MM.1S (cell line): ENCODE measurements around the gene FRMPD2.

Source experiments
- DNase-seq: peaks from one replicate; pipeline ENCODE4 v3.0.0-alpha.2; 2015
- H2AFZ ChIP-seq: fragments of 300-600 bp; sonication (generic); 2 replicates; pipeline ENCODE4 v1.6.0; 2016; ENCODE audit warnings: antibody characterized with exemption, low read length
- H3F3A ChIP-seq: fragments of 300-600 bp; sonication (generic); 2 replicates; pipeline ENCODE4 v1.6.1; 2016; ENCODE audit warnings: mild to moderate bottlenecking, antibody characterized with exemption, low read length, moderate library complexity, mixed read lengths; ENCODE audit not compliant: insufficient read depth
- H3K27ac ChIP-seq: fragments of 300-600 bp; sonication (generic); 2 replicates; pipeline ENCODE4 v1.5.1; 2016; ENCODE audit warnings: mild to moderate bottlenecking, low read length
- H3K27me3 ChIP-seq: fragments of 300-600 bp; sonication (generic); replicated peaks from 2 replicates; pipeline ENCODE4 v1.6.0; 2016; ENCODE audit warnings: low read length; ENCODE audit not compliant: insufficient read depth
- H3K36me3 ChIP-seq: fragments of 300-600 bp; sonication (generic); replicated peaks from 2 replicates; pipeline ENCODE4 v1.6.1; 2016; ENCODE audit warnings: mild to moderate bottlenecking, low read length, mixed read lengths; ENCODE audit not compliant: insufficient read depth
- H3K4me1 ChIP-seq: fragments of 300-600 bp; sonication (generic); 2 replicates; pipeline ENCODE4 v1.6.1; 2016; ENCODE audit warnings: low read length, mixed read lengths
- H3K4me2 ChIP-seq: fragments of 300-600 bp; sonication (generic); 2 replicates; pipeline ENCODE4 v1.6.0; 2016; ENCODE audit warnings: low read depth, low read length
- H3K4me3 ChIP-seq: fragments of 300-600 bp; sonication (generic); 2 replicates; pipeline ENCODE4 v1.5.1; 2016; ENCODE audit warnings: low read length, mixed read lengths
- H3K79me2 ChIP-seq: fragments of 300-600 bp; sonication (generic); 2 replicates; pipeline ENCODE4 v1.6.1; 2016; ENCODE audit warnings: mixed run types, low read length, mixed read lengths
- H3K9ac ChIP-seq: fragments of 300-600 bp; sonication (generic); 2 replicates; pipeline ENCODE4 v1.6.1; 2016; ENCODE audit warnings: low read length, mixed read lengths
- H3K9me2 ChIP-seq: fragments of 300-600 bp; sonication (generic); replicated peaks from 2 replicates; pipeline ENCODE4 v1.6.1; 2016; ENCODE audit warnings: mild to moderate bottlenecking, low read length, mixed read lengths; ENCODE audit not compliant: insufficient read depth
- H3K9me3 ChIP-seq: fragments of 300-600 bp; sonication (generic); replicated peaks from 2 replicates; pipeline ENCODE4 v1.6.1; 2016; ENCODE audit warnings: mild to moderate bottlenecking, low read length, mixed read lengths; ENCODE audit not compliant: insufficient read depth
- H4K20me1 ChIP-seq: fragments of 300-600 bp; sonication (generic); 2 replicates; pipeline ENCODE4 v1.6.1; 2016; ENCODE audit warnings: mild to moderate bottlenecking, low read length, moderate library complexity, mixed read lengths; ENCODE audit not compliant: insufficient read depth
- CTCF ChIP-seq: fragments of 300-600 bp; sonication (generic); IDR thresholded peaks from 2 replicates; pipeline ENCODE4 v1.5.1; 2016; ENCODE audit warnings: antibody characterized with exemption, low read length, mixed read lengths
- EZH2 ChIP-seq: fragments of 300-600 bp; sonication (generic); optimal IDR thresholded peaks from 2 replicates; pipeline ENCODE3; 2017; ENCODE audit warnings: low read depth, mild to moderate bottlenecking, antibody characterized with exemption, low read length, mixed read lengths
- EZH2phosphoT487 ChIP-seq: fragments of 300-600 bp; sonication (generic); IDR thresholded peaks from 2 replicates; pipeline ENCODE4 v1.6.1; 2018; ENCODE audit warnings: antibody characterized with exemption, low read length

FRMPD2 gene

GRCh38 chr10:48307711-48308018 is 33.2 kb upstream of the FRMPD2 start:
- no peak overlapping the region for H3K27ac ChIP-seq
- 0 out of 2 replicates have a peak, but pooled peaks cover 9% of the 10 kb centered on the region for H4K20me1 ChIP-seq
- peaks cover 22% of the 10 kb centered on the region for H3K4me1 ChIP-seq
- H3K4me3 ChIP-seq = peak overlapping the region; percentile 79
- no peak for DNase-seq
- H3K9ac ChIP-seq = peak overlapping the region; percentile 66; the same call in 1 of the 2 replicates
- H2AFZ ChIP-seq = no peak overlapping the region
- no peaks in the 10 kb centered on the region for H3K9me2 ChIP-seq
- H3K79me2 ChIP-seq = peaks cover 48% of the 10 kb centered on the region
- TF ChIP-seq EZH2 = no peak
- TF ChIP-seq CTCF = no peak
- no peak for TF ChIP-seq EZH2phosphoT487
- H3K9me3 ChIP-seq = no peaks in the 10 kb centered on the region
- no peaks in the 10 kb centered on the region for H3K36me3 ChIP-seq
- H3F3A ChIP-seq = no peaks in the 10 kb centered on the region
- no peaks in the 10 kb centered on the region for H3K27me3 ChIP-seq
- peak overlapping the region; percentile 92 for H3K4me2 ChIP-seq

GRCh38 chr10:48306870-48307710 is 32.6 kb upstream of the FRMPD2 start:
- peak overlapping the region; percentile 53; the same call in 1 of the 2 replicates for H3K27ac ChIP-seq
- 0 out of 2 replicates have a peak, but pooled peaks cover 9% of the 10 kb centered on the region for H4K20me1 ChIP-seq
- peak overlapping the region; percentile 79 for H3K4me3 ChIP-seq
- peak overlapping the region; percentile 69 for H3K9ac ChIP-seq
- peak overlapping the region; percentile 92 for H3K4me2 ChIP-seq
- no peaks in the 10 kb centered on the region for H3K9me3 ChIP-seq
- no peaks in the 10 kb centered on the region for H3K36me3 ChIP-seq
- H3K27me3 ChIP-seq = no peaks in the 10 kb centered on the region
- H3K9me2 ChIP-seq = no peaks in the 10 kb centered on the region
- DNase-seq = peak; percentile 50
- peaks cover 22% of the 10 kb centered on the region for H3K4me1 ChIP-seq
- H3K79me2 ChIP-seq = peaks cover 48% of the 10 kb centered on the region
- no peaks in the 10 kb centered on the region for H3F3A ChIP-seq
- TF ChIP-seq CTCF (no peak), EZH2 (no peak), EZH2phosphoT487 (no peak)
- H2AFZ ChIP-seq = peak overlapping the region; percentile 78

- Histone ChIP-seq H3K79me2 (peaks cover 42% of the 10 kb centered on the region), H3K27ac (peak within 1 kb of the TSS; percentile 53; the same call in 1 of the 2 replicates)
These were observed 31.9 kb upstream of the FRMPD2 start, which contains the start of gene MAPK8 for GRCh38 chr10:48306265-48306869. MAPK8 (plus strand) TSS chr10:48306677; CDS start chr10:48401661, 94,984 bp downstream.

More at GRCh38 chr10:48306265-48306869, 31.9 kb upstream of the FRMPD2 start, which contains the start of gene MAPK8:
- Histone ChIP-seq H3K9ac (peak within 1 kb of the TSS; percentile 69), H4K20me1 (0 out of 2 replicates have a peak, but pooled peaks cover 9% of the 10 kb centered on the region), H3F3A (no peaks in the 10 kb centered on the region), H3K4me2 (peak within 1 kb of the TSS; percentile 92), H2AFZ (peak within 1 kb of the TSS; percentile 78), H3K9me3 (no peaks in the 10 kb centered on the region), H3K36me3 (no peaks in the 10 kb centered on the region), H3K4me1 (peaks cover 22% of the 10 kb centered on the region), H3K27me3 (no peaks in the 10 kb centered on the region), H3K4me3 (peak within 1 kb of the TSS; percentile 79), H3K9me2 (no peaks in the 10 kb centered on the region)
- TF ChIP-seq EZH2phosphoT487 (no peak), CTCF (no peak), EZH2 (no peak)
- DNase-seq = peak; percentile 95
